Subcutaneous adipose tissue (tissue), 4 donors: ENCODE data around the gene BASP1. TPM values are rescaled to one million over a fixed set of nuclear protein-coding genes. Genes with fewer than 3 reads are reported as not detected.

Experiments used
- CTCF ChIP-seq: fragments of 450-650 bp; IDR thresholded peaks from one replicate; pipeline ENCODE4 v1.5.1; 2016; ENCODE audit warnings: low read depth, mild to moderate bottlenecking, control low read depth, antibody characterized with exemption, moderate library complexity
- total RNA-seq, 4 donors: library from RNA; depleted of rRNA; stranded (reverse); fragments of >200 nt; gene quantifications; one replicate each; pipeline ENCODE4 v1.1.0, GENCODE V29; 2016

Gene BASP1
- total RNA-seq, 4 donors from 2014 or later, result 15.3 to 80.7 (median 33.5) TPM

DNA sequence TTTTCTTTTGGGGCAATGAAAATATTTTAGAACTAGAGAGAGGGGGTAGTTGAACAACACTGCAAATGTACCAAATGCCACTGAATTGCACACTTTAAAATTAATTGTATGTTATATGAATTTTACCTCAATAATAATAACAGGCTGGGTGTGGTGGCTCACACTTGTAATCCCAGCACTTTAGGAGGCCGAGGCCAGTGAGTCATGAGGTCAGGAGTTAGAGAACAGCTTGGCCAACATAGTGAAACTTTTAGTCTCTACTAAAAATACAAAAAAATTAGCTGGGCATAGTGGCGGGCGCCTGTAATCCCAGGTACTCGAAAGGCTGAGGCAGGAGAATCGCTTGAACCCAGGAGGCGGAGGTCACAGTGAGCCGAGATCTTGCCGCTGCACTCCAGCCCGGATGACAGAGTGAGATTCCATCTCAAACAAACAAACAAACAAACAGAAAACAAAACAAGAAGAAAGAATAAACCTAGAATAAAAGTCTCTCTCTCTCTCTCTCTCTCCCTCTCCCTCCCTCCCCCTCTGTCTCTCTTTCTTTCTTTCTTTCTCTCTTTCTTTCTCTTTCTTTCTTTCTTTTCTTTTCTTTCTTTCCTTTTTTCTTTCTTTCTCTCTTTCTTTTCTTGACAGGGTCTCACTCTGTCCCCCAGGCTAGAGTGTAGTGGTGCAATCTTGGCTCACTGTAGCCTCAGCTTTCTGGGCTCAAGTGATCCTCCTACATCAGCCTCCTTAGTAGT, 91.1 kb downstream of the BASP1 start:
- TF ChIP-seq CTCF, result no peak

DNA sequence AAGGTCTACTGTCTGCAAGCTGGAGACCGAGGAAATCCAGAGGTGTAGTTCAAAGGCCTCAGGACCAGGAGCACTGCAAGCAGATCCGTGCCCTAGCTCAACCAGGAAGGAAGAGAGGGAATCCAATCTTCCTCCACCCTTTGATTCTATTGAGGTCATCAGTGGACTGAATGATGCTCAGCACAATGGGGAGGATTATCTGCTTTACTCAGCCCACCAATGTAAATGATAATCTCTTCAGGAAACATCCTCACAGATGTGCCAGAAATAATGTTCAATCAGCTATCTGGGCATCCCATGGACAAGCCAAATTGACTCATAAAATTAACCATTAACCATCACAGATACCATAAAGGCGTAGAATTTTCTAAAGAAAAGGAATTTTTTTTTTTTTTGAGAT, 92.0 kb downstream of the BASP1 start:
- no peak for TF ChIP-seq CTCF

GRCh38 chr5:17312358-17312757, 94.9 kb downstream of the BASP1 start:
- TF ChIP-seq CTCF, result no peak

- TF ChIP-seq CTCF, result no peak
Observed at GRCh38 chr5:17314907-17315471, 97.6 kb downstream of the BASP1 start.

- no peak for TF ChIP-seq CTCF
Observed at GRCh38 chr5:17315710-17316221, 98.3 kb downstream of the BASP1 start.

DNA sequence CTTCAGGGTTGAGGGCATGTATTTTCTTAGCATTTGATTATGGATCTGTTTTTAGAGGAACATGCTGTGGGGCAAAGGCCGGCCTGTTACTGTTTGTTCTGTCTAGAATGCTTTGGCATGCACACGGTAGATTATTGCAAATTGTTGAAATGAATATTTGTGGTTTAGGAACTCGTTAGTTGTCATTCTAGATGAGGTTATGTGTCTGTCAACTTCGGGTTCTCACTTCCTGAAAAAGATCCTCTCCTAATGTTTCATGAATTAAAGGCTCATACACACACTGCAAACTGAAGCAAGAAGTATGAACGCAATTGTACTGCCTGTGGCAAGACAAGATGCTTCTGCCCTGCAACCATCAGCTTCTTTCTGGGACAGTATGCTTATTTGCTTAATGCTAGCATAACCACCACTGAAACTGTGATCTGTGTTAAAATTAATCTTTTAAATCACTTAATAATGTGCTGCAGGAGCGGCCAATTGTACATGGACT, 99.6 kb downstream of the BASP1 start:
- no peak for TF ChIP-seq CTCF

DNA sequence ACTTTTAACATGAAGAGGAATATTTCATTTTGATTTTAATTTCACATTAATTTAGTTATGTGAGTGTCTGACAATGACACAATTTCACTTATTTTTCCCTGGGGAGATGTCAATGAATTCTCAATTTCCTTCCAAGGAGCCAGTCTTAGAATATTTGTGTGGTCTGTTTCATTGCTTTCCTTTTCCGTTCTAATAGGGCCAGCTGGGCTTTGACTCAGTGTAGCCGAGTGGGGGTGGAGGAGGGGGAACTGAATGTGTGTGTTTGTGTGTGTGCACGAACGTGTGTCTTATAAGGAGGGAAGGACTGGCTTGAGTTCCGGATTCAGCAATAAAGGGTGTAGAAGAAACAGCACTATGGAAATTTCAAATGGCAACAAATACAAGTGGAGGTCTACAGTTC, 100.0 kb downstream of the BASP1 start:
- no peak for TF ChIP-seq CTCF
